22Rv1 (cell line): ENCODE results near the gene PNRC1.

ENCODE experiments used
- H3K27ac ChIP-seq: fragments of 450-650 bp; 2 replicates; pipeline ENCODE4 v1.5.1; 2017
- ZFX ChIP-seq: fragments of 450-650 bp; IDR thresholded peaks from 2 replicates; pipeline ENCODE4 v1.6.1; 2017; ENCODE audit warnings: antibody characterized with exemption, borderline replicate concordance
- TF ChIP-seq, protein P1 (sequence below): fragments of 450-650 bp; IDR thresholded peaks from 2 replicates; pipeline ENCODE4 v1.5.1; 2017; ENCODE audit warnings: mild to moderate bottlenecking

PNRC1 gene

DNA sequence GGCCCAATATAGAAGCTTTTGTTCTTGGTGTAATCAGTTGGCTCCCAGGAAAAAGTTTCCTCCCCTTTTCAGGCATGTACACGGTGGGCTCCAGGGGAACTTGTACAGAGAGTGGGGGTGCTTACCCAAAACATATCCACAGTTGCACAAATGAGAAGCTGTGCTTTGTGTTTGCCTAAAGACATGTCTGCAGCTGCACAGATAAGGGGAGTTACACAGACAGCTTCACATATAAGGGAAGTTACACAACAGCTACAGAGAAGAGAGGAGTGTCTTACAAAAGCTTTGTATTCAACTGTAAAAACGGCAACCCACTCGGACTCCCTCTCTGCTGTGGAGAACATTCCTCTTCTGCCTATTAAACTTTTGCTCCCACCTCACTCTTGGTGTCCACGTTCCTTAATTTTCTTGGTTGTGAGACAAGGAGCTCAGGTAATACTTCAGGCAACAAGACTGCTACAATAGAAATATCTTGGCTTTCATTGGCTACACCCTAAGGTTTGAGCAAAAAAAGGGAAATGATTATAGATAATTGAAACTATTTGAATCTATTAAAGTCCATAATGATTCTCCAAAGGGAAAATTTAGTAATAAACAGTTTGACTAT lies 7.4 kb upstream of the PNRC1 start:
- H3K27ac ChIP-seq = no peak overlapping the region
- TF ChIP-seq, protein P1, sequence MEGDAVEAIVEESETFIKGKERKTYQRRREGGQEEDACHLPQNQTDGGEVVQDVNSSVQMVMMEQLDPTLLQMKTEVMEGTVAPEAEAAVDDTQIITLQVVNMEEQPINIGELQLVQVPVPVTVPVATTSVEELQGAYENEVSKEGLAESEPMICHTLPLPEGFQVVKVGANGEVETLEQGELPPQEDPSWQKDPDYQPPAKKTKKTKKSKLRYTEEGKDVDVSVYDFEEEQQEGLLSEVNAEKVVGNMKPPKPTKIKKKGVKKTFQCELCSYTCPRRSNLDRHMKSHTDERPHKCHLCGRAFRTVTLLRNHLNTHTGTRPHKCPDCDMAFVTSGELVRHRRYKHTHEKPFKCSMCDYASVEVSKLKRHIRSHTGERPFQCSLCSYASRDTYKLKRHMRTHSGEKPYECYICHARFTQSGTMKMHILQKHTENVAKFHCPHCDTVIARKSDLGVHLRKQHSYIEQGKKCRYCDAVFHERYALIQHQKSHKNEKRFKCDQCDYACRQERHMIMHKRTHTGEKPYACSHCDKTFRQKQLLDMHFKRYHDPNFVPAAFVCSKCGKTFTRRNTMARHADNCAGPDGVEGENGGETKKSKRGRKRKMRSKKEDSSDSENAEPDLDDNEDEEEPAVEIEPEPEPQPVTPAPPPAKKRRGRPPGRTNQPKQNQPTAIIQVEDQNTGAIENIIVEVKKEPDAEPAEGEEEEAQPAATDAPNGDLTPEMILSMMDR = no peak
- no peak for TF ChIP-seq ZFX

DNA sequence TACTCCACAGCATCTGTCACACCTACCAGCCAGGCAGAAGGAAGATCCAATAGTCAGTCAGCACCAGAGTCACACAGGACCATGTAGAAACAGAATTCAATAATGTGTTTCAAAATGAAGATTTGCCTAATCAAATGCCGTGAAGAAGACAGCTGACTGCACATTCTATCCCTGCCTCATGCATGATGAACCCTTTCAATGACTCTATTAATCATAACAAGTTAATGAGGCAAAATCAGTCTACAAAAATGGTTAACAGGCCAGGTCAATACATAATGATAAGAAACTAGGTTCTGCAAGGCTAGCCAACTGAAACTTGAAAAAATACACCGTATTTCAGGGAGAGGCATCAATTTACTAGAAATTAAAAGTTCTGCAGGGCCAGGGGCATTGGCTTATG lies 6.7 kb upstream of the PNRC1 start:
- H3K27ac ChIP-seq = no peak overlapping the region
- no peak for TF ChIP-seq ZFX
- TF ChIP-seq, protein P1 = no peak

DNA sequence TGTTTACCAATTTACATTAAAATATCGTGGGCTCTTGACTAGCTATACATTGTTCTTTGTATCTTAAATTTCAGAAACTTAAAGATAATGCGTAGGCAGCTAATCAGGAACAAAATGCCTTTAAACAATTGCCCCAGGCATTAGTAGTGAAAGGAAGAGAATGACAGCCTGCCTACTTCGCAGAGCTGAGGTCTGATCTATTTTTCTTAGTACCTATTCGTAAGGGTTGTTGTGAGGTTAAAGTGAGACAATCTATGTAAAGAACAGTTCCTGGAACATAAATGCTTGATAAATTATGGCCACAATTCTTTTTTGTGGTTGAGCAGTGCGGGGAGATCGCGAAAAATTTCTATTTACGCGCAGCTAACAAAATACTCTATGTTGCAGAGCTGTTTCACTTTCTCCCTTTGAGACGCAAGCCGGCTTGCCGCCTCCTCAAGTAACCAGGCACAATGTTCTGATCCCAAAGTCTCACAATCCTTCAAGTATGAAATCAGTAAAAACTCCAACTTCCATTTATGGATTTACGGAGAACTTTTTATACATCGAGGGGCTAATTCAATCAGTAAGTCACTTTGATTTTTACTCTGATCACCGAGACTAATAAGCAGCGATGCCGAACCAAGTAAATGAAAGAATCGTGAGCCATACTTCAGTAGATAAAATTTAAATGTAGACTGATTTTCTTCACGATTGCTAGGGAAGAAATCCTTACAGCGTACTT lies 878 bp upstream of the PNRC1 start:
- H3K27ac ChIP-seq = peak overlapping the region; percentile 98
- TF ChIP-seq, protein P1 = no peak
- no peak for TF ChIP-seq ZFX

DNA sequence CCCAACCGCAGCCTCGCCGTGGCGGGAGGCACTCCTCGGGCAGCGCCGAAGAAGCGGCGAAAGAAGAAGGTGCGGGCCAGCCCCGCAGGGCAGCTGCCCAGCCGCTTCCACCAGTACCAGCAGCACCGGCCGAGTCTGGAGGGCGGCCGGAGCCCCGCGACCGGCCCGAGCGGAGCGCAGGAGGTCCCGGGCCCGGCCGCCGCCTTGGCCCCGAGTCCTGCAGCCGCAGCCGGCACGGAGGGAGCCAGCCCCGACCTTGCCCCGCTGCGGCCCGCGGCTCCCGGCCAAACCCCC lies 525 bp downstream of the PNRC1 start:
- peak overlapping the region; percentile 98 for H3K27ac ChIP-seq
- TF ChIP-seq, protein P1 = no peak
- no peak for TF ChIP-seq ZFX

DNA sequence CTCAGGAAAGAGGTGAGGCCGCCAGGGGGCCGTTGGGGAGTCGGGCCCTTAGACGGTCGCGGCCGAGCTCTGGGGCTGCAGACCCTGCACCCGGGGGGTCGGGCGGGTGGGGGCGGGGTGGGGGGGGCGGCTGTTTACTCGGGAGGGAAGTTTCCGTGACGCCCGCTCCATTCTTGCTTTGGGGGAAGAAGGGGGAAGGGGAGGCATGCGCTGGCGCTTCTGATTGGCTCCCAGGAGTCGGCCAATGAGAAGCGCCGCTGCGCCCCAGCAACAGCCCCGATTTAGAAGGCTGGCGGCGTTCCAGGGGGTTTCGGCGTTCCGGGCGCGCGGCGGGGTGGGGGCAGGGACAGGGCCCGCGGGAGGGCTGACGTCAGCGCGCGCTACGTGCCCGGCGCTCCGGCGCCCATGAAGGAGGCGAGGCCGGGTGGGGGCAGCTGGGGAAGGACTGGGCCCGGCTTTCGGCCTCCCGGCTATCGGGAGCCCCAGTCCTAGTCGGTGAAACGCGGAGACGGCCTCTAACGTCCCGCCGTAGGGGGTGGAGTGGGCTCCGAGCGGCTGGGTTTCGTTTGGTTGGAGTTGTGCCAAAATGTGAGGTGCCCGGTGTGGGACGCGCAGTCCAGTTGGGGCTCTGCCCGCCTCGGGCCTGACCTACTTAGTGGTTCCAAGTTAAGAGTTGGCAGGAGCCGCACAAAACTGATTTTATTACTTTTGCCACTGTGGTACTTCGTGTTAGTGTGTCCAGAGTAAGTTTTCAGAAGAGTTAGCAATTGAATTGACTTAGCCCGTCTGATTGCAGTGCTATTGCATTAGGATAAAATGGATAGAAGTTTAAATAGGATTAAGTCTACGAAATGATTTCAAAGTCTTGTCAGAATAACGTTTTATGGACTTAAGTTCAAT lies 1.1 kb downstream of the PNRC1 start:
- H3K27ac ChIP-seq = peak overlapping the region; percentile 98

DNA sequence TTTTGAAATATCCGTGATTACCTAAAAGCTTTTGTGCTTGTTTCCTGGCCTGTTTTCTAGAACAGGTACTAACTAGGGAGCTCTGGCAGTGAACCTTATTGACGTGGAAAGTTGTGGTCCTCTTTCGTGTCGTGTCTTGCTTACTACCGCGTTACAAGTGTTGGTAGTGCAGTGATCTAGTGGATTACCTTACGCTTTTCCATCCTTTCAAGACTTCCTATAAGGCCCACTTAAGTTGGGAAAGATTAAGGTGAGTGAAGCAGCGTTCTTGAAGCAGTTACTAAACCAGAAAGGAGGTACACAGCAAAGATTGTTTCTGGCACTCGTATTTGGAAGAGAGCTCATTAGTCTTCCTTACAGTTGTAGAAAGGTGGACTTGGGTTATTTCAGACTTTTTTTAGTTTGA lies 1.9 kb downstream of the PNRC1 start:
- TF ChIP-seq ZFX = no peak
- TF ChIP-seq, protein P1 = no peak
- H3K27ac ChIP-seq = peak overlapping the region; percentile 98

More for the DNA sequence above, 1.1 kb downstream of the PNRC1 start:
- TF ChIP-seq, protein P1 = no peak
- no peak for TF ChIP-seq ZFX

DNA sequence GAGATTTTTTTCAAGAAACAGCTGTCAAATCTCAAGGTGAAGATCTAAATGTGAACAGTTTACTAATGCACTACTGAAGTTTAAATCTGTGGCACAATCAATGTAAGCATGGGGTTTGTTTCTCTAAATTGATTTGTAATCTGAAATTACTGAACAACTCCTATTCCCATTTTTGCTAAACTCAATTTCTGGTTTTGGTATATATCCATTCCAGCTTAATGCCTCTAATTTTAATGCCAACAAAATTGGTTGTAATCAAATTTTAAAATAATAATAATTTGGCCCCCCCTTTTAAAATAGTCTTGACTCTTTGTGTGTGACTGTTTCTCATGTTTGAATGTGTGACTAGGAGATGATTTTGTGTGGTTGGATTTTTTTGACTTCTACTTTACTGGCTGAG lies 4.0 kb downstream of the PNRC1 start:
- TF ChIP-seq, protein P1 = no peak
- TF ChIP-seq ZFX = no peak
- no peak overlapping the region for H3K27ac ChIP-seq
